GM12878 (cell line): ENCODE results near the gene SERINC5.

Experiments
- ATF3 ChIP-seq: IDR thresholded peaks from 2 replicates; pipeline ENCODE4 v1.6.1; 2011; ENCODE audit warnings: low read depth, mild to moderate bottlenecking, low read length, moderate library complexity, borderline replicate concordance; ENCODE audit errors: extremely low read depth
- CEBPB ChIP-seq, 2 experiments: fragments of 150-350 bp in 1 of 2; IDR thresholded peaks; 2 replicates each; pipeline ENCODE4 v1.6.1; 2012 to 2014; ENCODE audit warnings: low read depth in 2 of 2, low read length in 2 of 2, borderline replicate concordance in 1 of 2, inconsistent platforms in 1 of 2
- CTCF ChIP-seq, 3 experiments: IDR thresholded peaks in 2 of 3; conservative IDR thresholded peaks in 1 of 3; 2 replicates each; pipeline ENCODE4 v1.5.1; 2011; ENCODE audit warnings: low read depth in 3 of 3, low read length in 3 of 3, mild to moderate bottlenecking in 3 of 3, control low read depth in 2 of 3, moderate library complexity in 2 of 3, inconsistent platforms in 1 of 3, mixed read lengths in 1 of 3; ENCODE audit not compliant: control insufficient read depth in 2 of 3, insufficient read depth in 1 of 3; ENCODE audit errors: extremely low read depth in 1 of 3
- HDAC6 ChIP-seq: fragments of 200-600 bp; sonication (generic); IDR thresholded peaks from one replicate; pipeline ENCODE4 v1.8.0; 2017; ENCODE audit warnings: antibody characterized with exemption; ENCODE audit not compliant: unreplicated experiment
- HDGF ChIP-seq: fragments of 450-650 bp; IDR thresholded peaks from 2 replicates; pipeline ENCODE4 v1.6.1; 2016; ENCODE audit warnings: antibody characterized with exemption
- JUNB ChIP-seq: IDR thresholded peaks from 2 replicates; pipeline ENCODE4 v1.6.1; 2016; ENCODE audit warnings: antibody characterized with exemption, mild to moderate bottlenecking
- TCF12 ChIP-seq: IDR thresholded peaks from 2 replicates; pipeline ENCODE4 v1.6.1; 2011; ENCODE audit warnings: low read depth, mild to moderate bottlenecking, low read length
- YBX1 ChIP-seq: fragments of 450-650 bp; IDR thresholded peaks from 2 replicates; pipeline ENCODE4 v1.6.1; 2016; ENCODE audit warnings: antibody characterized with exemption

GRCh38 chr5:80128141-80128540 is 127.7 kb downstream of the SERINC5 start:
- TF ChIP-seq HDGF (no peak), CEBPB (IDR thresholded peaks at IDR 0.05; ENCODE audit: borderline replicate concordance in 1 of 2, low read depth in 2 of 2, low read length in 2 of 2) (no peak), JUNB (no peak), CTCF (IDR thresholded peaks at IDR 0.05 in 2 of 3, conservative IDR thresholded peaks at IDR 0.05 in 1 of 3; ENCODE audit: control insufficient read depth in 2 of 3, extremely low read depth in 1 of 3, insufficient read depth in 1 of 3, low read depth in 3 of 3, low read length in 3 of 3) (no peak), ATF3 (no peak), TCF12 (no peak), HDAC6 (no peak), YBX1 (no peak)
